ENCODE measurements around the gene ANTXR1. TPM values are rescaled to one million over a fixed set of nuclear protein-coding genes. Genes with fewer than 3 reads are reported as not detected.
A peak's percentile ranks its signal among the peaks of the same experiment; 100 is the strongest.

ANTXR1 gene
- total and polyA plus RNA-seq, 2 experiments from 2014 or later: 128 to 191 TPM

GRCh38 chr2:69099541-69099940 lies 86.6 kb downstream of the ANTXR1 start:
- TF ChIP-seq EZH2 (IDR thresholded peaks at IDR 0.05; ENCODE audit: insufficient read depth, poor library complexity, severe bottlenecking) (no peak), EZH2phosphoT487 (IDR thresholded peaks at IDR 0.05; ENCODE audit: insufficient read depth, low read depth) (no peak)
- no peaks in the 10 kb centered on the region for H3K79me2 ChIP-seq (ENCODE audit: insufficient read depth)
- H3K36me3 ChIP-seq (ENCODE audit: low read depth): peaks cover 27% of the 10 kb centered on the region
- H3K9me2 ChIP-seq (ENCODE audit: insufficient read depth): no peaks in the 10 kb centered on the region
- H3K27me3 ChIP-seq (replicated peaks; ENCODE audit: insufficient read depth): no peaks in the 10 kb centered on the region
- H2AFZ ChIP-seq: no peak overlapping the region
- H3F3A ChIP-seq (ENCODE audit: insufficient read depth): peaks cover 62% of the 10 kb centered on the region
- peak overlapping the region; percentile 42 for H3K4me2 ChIP-seq (ENCODE audit: unreplicated experiment)
- H3K9me3 ChIP-seq (ENCODE audit: low read depth): no peaks in the 10 kb centered on the region
- no peak overlapping the region for H3K4me3 ChIP-seq
- peak overlapping the region; percentile 46 for H3K27ac ChIP-seq
- H3K4me1 ChIP-seq (ENCODE audit: insufficient read depth): peaks cover 45% of the 10 kb centered on the region
- no peak overlapping the region for H3K9ac ChIP-seq
- DNase-seq: peak; percentile 73
- no peaks in the 10 kb centered on the region for H4K20me1 ChIP-seq (ENCODE audit: insufficient read depth)
- in situ Hi-C loops (cut with MboI): no loop called here

GRCh38 chr2:69100220-69100723 lies 87.3 kb downstream of the ANTXR1 start:
- 28 to 30% methylated on average over 4 of the region's 4 CpGs for WGBS, 2 experiments (ENCODE audit: low coverage in 1 of 2, low lambda C conversion rate in 2 of 2, missing lambda C conversion rate in 2 of 2)
- Histone ChIP-seq H3K4me2 (ENCODE audit: unreplicated experiment) (peak overlapping the region; percentile 42), H3K27ac (peak overlapping the region; percentile 46), H3K9me2 (ENCODE audit: insufficient read depth) (no peaks in the 10 kb centered on the region), H3K27me3 (replicated peaks; ENCODE audit: insufficient read depth) (no peaks in the 10 kb centered on the region), H3K9me3 (ENCODE audit: low read depth) (no peaks in the 10 kb centered on the region), H4K20me1 (ENCODE audit: insufficient read depth) (no peaks in the 10 kb centered on the region), H3K4me1 (ENCODE audit: insufficient read depth) (peaks cover 38% of the 10 kb centered on the region), H3K9ac (no peak overlapping the region), H2AFZ (no peak overlapping the region), H3K36me3 (ENCODE audit: low read depth) (peaks cover 34% of the 10 kb centered on the region), H3F3A (ENCODE audit: insufficient read depth) (peaks cover 54% of the 10 kb centered on the region), H3K79me2 (ENCODE audit: insufficient read depth) (no peaks in the 10 kb centered on the region), H3K4me3 (no peak overlapping the region)
- TF ChIP-seq EZH2phosphoT487 (IDR thresholded peaks at IDR 0.05; ENCODE audit: insufficient read depth, low read depth) (no peak), EZH2 (IDR thresholded peaks at IDR 0.05; ENCODE audit: insufficient read depth, poor library complexity, severe bottlenecking) (no peak)
- DNase-seq: peak; percentile 39
- in situ Hi-C loops (cut with MboI): no loop called here

GRCh38 chr2:69102041-69102593 lies 89.1 kb downstream of the ANTXR1 start:
- H3K79me2 ChIP-seq (ENCODE audit: insufficient read depth): no peaks in the 10 kb centered on the region
- no peak for TF ChIP-seq EZH2phosphoT487 (IDR thresholded peaks at IDR 0.05; ENCODE audit: insufficient read depth, low read depth)
- TF ChIP-seq EZH2 (IDR thresholded peaks at IDR 0.05; ENCODE audit: insufficient read depth, poor library complexity, severe bottlenecking): no peak
- H3K27me3 ChIP-seq (replicated peaks; ENCODE audit: insufficient read depth): no peaks in the 10 kb centered on the region
- H3K9ac ChIP-seq: no peak overlapping the region
- H2AFZ ChIP-seq: no peak overlapping the region
- H4K20me1 ChIP-seq (ENCODE audit: insufficient read depth): no peaks in the 10 kb centered on the region
- H3K9me3 ChIP-seq (ENCODE audit: low read depth): no peaks in the 10 kb centered on the region
- no peak for DNase-seq
- 98 to 100% methylated on average over 3 of the region's 3 CpGs for WGBS, 2 experiments (ENCODE audit: low coverage in 1 of 2, low lambda C conversion rate in 2 of 2, missing lambda C conversion rate in 2 of 2)
- H3K4me1 ChIP-seq (ENCODE audit: insufficient read depth): peaks cover 31% of the 10 kb centered on the region
- peaks cover 46% of the 10 kb centered on the region for H3F3A ChIP-seq (ENCODE audit: insufficient read depth)
- no peak overlapping the region for H3K27ac ChIP-seq
- H3K36me3 ChIP-seq (ENCODE audit: low read depth): peaks cover 51% of the 10 kb centered on the region
- no peak overlapping the region for H3K4me3 ChIP-seq
- in situ Hi-C loops (cut with MboI): no loop called here
- H3K4me2 ChIP-seq (ENCODE audit: unreplicated experiment): no peak overlapping the region
- H3K9me2 ChIP-seq (ENCODE audit: insufficient read depth): no peaks in the 10 kb centered on the region

- H3K4me2 ChIP-seq (ENCODE audit: unreplicated experiment): no peak overlapping the region
- peaks cover 19% of the 10 kb centered on the region for H3K4me1 ChIP-seq (ENCODE audit: insufficient read depth)
- peaks cover 33% of the 10 kb centered on the region for H3F3A ChIP-seq (ENCODE audit: insufficient read depth)
- H3K79me2 ChIP-seq (ENCODE audit: insufficient read depth): no peaks in the 10 kb centered on the region
- in situ Hi-C loops (cut with MboI): no loop called here
- no peak for TF ChIP-seq EZH2 (IDR thresholded peaks at IDR 0.05; ENCODE audit: insufficient read depth, poor library complexity, severe bottlenecking)
- WGBS, 2 experiments (ENCODE audit: low coverage in 1 of 2, low lambda C conversion rate in 2 of 2, missing lambda C conversion rate in 2 of 2): 62 to 63% methylated on average over 5 of the region's 5 CpGs
- no peak overlapping the region for H2AFZ ChIP-seq
- no peaks in the 10 kb centered on the region for H3K27me3 ChIP-seq (replicated peaks; ENCODE audit: insufficient read depth)
- H3K4me3 ChIP-seq: no peak overlapping the region
- H3K9ac ChIP-seq: no peak overlapping the region
- DNase-seq: no peak
- H4K20me1 ChIP-seq (ENCODE audit: insufficient read depth): no peaks in the 10 kb centered on the region
- no peak overlapping the region for H3K27ac ChIP-seq
- peaks cover 59% of the 10 kb centered on the region for H3K36me3 ChIP-seq (ENCODE audit: low read depth)
- H3K9me3 ChIP-seq (ENCODE audit: low read depth): no peaks in the 10 kb centered on the region
- no peaks in the 10 kb centered on the region for H3K9me2 ChIP-seq (ENCODE audit: insufficient read depth)
Observed at GRCh38 chr2:69103419-69103818, 90.4 kb downstream of the ANTXR1 start.

GRCh38 chr2:69104261-69104660 lies 91.3 kb downstream of the ANTXR1 start:
- Histone ChIP-seq H3K4me2 (ENCODE audit: unreplicated experiment) (no peak overlapping the region), H3K9me3 (ENCODE audit: low read depth) (no peaks in the 10 kb centered on the region), H2AFZ (no peak overlapping the region), H3K4me1 (ENCODE audit: insufficient read depth) (peaks cover 16% of the 10 kb centered on the region), H3K27me3 (replicated peaks; ENCODE audit: insufficient read depth) (no peaks in the 10 kb centered on the region), H4K20me1 (ENCODE audit: insufficient read depth) (no peaks in the 10 kb centered on the region), H3K9me2 (ENCODE audit: insufficient read depth) (no peaks in the 10 kb centered on the region), H3K9ac (no peak overlapping the region), H3K4me3 (no peak overlapping the region), H3K36me3 (ENCODE audit: low read depth) (peaks cover 68% of the 10 kb centered on the region), H3K27ac (no peak overlapping the region), H3K79me2 (ENCODE audit: insufficient read depth) (no peaks in the 10 kb centered on the region), H3F3A (ENCODE audit: insufficient read depth) (peaks cover 33% of the 10 kb centered on the region)
- 37 to 44% methylated on average over 3 of the region's 3 CpGs for WGBS, 2 experiments (ENCODE audit: low coverage in 1 of 2, low lambda C conversion rate in 2 of 2, missing lambda C conversion rate in 2 of 2)
- no peak for TF ChIP-seq EZH2phosphoT487 (IDR thresholded peaks at IDR 0.05; ENCODE audit: insufficient read depth, low read depth)
- no peak for TF ChIP-seq EZH2 (IDR thresholded peaks at IDR 0.05; ENCODE audit: insufficient read depth, poor library complexity, severe bottlenecking)
- no peak for DNase-seq
- in situ Hi-C loops (cut with MboI): no loop called here
